OCI-LY1 (cell line): ENCODE measurements around the gene TNF.

ENCODE experiments used
- EZH2 ChIP-seq: fragments of 200-600 bp; sonication (generic), shearing (Covaris generic); IDR thresholded peaks from 2 replicates; pipeline ENCODE4 v1.8.0; 2017; ENCODE audit warnings: borderline replicate concordance, mixed run types, mild to moderate bottlenecking, antibody characterized with exemption, low read length, moderate library complexity, mixed read lengths
- TF ChIP-seq, protein P1 (sequence below): fragments of 200-600 bp; sonication (generic), shearing (Covaris generic); IDR thresholded peaks from 2 replicates; pipeline ENCODE4 v1.5.1; 2017; ENCODE audit warnings: mild to moderate bottlenecking, antibody characterized with exemption, low read length, moderate library complexity, mixed read lengths

- TF ChIP-seq, protein P1, sequence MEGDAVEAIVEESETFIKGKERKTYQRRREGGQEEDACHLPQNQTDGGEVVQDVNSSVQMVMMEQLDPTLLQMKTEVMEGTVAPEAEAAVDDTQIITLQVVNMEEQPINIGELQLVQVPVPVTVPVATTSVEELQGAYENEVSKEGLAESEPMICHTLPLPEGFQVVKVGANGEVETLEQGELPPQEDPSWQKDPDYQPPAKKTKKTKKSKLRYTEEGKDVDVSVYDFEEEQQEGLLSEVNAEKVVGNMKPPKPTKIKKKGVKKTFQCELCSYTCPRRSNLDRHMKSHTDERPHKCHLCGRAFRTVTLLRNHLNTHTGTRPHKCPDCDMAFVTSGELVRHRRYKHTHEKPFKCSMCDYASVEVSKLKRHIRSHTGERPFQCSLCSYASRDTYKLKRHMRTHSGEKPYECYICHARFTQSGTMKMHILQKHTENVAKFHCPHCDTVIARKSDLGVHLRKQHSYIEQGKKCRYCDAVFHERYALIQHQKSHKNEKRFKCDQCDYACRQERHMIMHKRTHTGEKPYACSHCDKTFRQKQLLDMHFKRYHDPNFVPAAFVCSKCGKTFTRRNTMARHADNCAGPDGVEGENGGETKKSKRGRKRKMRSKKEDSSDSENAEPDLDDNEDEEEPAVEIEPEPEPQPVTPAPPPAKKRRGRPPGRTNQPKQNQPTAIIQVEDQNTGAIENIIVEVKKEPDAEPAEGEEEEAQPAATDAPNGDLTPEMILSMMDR, result no peak
- TF ChIP-seq EZH2, result no peak
Measured at GRCh38 chr6:31557443-31558317, 17.7 kb upstream of the TNF start.
